Lung (tissue), 12 donors: Measurements from ENCODE around the gene SESTD1. TPM values are rescaled to one million over a fixed set of nuclear protein-coding genes. Genes with fewer than 3 reads are reported as not detected.

Source experiments
- ATAC-seq: fragments of 200-7000 bp; cut with Tn5 transposase; one replicate; pipeline ENCODE4 v1.9.1; 2020; ENCODE audit warnings: moderate number of reproducible peaks; ENCODE audit not compliant: insufficient read depth, low FRiP score
- DNase-seq, 3 donors: peaks; one replicate each; pipeline ENCODE4 v3.0.0-alpha.2; 2013 to 2017
- H3K27ac ChIP-seq, 2 donors: one replicate each; pipeline ENCODE4 v1.5.1; 2013; ENCODE audit warnings: mild to moderate bottlenecking in 2 of 2, moderate library complexity in 2 of 2, control low read depth in 1 of 2, inconsistent platforms in 1 of 2, low read depth in 1 of 2, low read length in 1 of 2
- H3K27me3 ChIP-seq, 3 donors: one replicate each; pipeline ENCODE4 v1.5.1; 2013; ENCODE audit warnings: low read length in 2 of 3; ENCODE audit not compliant: control insufficient read depth in 3 of 3, insufficient read depth in 3 of 3
- H3K36me3 ChIP-seq, 4 donors: one replicate each; pipeline ENCODE4 v1.5.1; 2013; ENCODE audit warnings: low read length in 4 of 4, mild to moderate bottlenecking in 1 of 4, moderate library complexity in 1 of 4; ENCODE audit not compliant: control insufficient read depth in 4 of 4, insufficient read depth in 4 of 4
- H3K4me1 ChIP-seq, 5 donors: one replicate each; pipeline ENCODE4 v1.5.1; 2013; ENCODE audit warnings: low read length in 5 of 5, mild to moderate bottlenecking in 2 of 5, moderate library complexity in 1 of 5; ENCODE audit not compliant: control insufficient read depth in 5 of 5, insufficient read depth in 5 of 5
- H3K4me3 ChIP-seq: one replicate; pipeline ENCODE4 v1.5.1; 2013; ENCODE audit warnings: mild to moderate bottlenecking, control low read depth, moderate library complexity
- H3K9ac ChIP-seq, 2 donors: one replicate each; pipeline ENCODE4 v1.5.1; 2013; ENCODE audit warnings: low read length in 2 of 2, control low read depth in 1 of 2; ENCODE audit not compliant: insufficient read depth in 1 of 2
- H3K9me3 ChIP-seq, 4 donors: one replicate each; pipeline ENCODE4 v1.5.1; 2013; ENCODE audit warnings: low read length in 3 of 4, mild to moderate bottlenecking in 1 of 4, moderate library complexity in 1 of 4; ENCODE audit not compliant: control insufficient read depth in 4 of 4, insufficient read depth in 3 of 4
- CTCF ChIP-seq: IDR thresholded peaks from 2 replicates; pipeline ENCODE4 v1.5.1; 2012; ENCODE audit warnings: mild to moderate bottlenecking; ENCODE audit errors: control extremely low read depth, extremely low read depth
- WGBS, 2 donors: extraction: QIAGEN DNeasy Blood & Tissue Kit; methylation state at CpG; one replicate each; pipeline ENCODE4 v1.1.7; 2013; 5-methylcytosine and 5-hydroxymethylcytosine counted together
- polyA plus RNA-seq, 2 donors: library from polyadenylated mRNA; stranded (reverse); fragments of 200-250 nt; gene quantifications; one replicate each; pipeline ENCODE4 v1.2.1, GENCODE V29; 2013
- total RNA-seq, 2 donors: library from RNA; depleted of rRNA in 1 of 2; stranded (reverse); fragments of >200 nt in 1 of 2; gene quantifications; one replicate each; pipeline ENCODE4 v1.2.1, GENCODE V29; 2014 to 2021
- donor health status: control.
- donor health status: control.
- donor health status: Bipolar disorder and iron deficiency.
- donor health status: healthy.
- donor health status: DM: yes; HTN: yes; CAD: no.

Gene SESTD1
- total and polyA plus RNA-seq, 4 donors = 11.2 to 96.4 (median 49.3) TPM

- no peak for ATAC-seq
- Histone ChIP-seq H3K9me3 (no peaks in the 10 kb centered on the region), H3K27ac (no peak overlapping the region), H3K4me1 (peaks cover 0 to 17% (median 4%) of the 10 kb centered on the region in 5 donors), H3K36me3 (peaks cover 0 to 3% (median 0%) of the 10 kb centered on the region in 4 donors), H3K9ac (no peak overlapping the region), H3K4me3 (no peak overlapping the region), H3K27me3 (no peaks in the 10 kb centered on the region)
- no peak for DNase-seq
- TF ChIP-seq CTCF = no peak
These were observed 37.7 kb downstream of the SESTD1 start for GRCh38 chr2:179226961-179227259.

- Histone ChIP-seq H3K36me3 (peaks cover 0 to 3% (median 0%) of the 10 kb centered on the region in 4 donors), H3K27ac (no peak overlapping the region), H3K9me3 (no peaks in the 10 kb centered on the region), H3K4me1 (peaks cover 0 to 17% (median 4%) of the 10 kb centered on the region in 5 donors), H3K9ac (no peak overlapping the region), H3K27me3 (no peaks in the 10 kb centered on the region), H3K4me3 (no peak overlapping the region)
- no peak for TF ChIP-seq CTCF
- WGBS, 2 donors = 86 to 88% methylated on average over 6 of the region's 6 CpGs
- DNase-seq (no peak), ATAC-seq (no peak)
These were observed 38.2 kb downstream of the SESTD1 start for GRCh38 chr2:179226203-179226960.

- peaks cover 0 to 17% (median 4%) of the 10 kb centered on the region in 5 donors for H3K4me1 ChIP-seq
- H3K27ac ChIP-seq = no peak overlapping the region
- WGBS, 2 donors = 62 to 80% methylated on average over 2 of the region's 2 CpGs
- no peak for ATAC-seq
- no peak for TF ChIP-seq CTCF
- no peaks in the 10 kb centered on the region for H3K27me3 ChIP-seq
- H3K9me3 ChIP-seq = no peaks in the 10 kb centered on the region
- H3K9ac ChIP-seq = no peak overlapping the region
- H3K4me3 ChIP-seq = no peak overlapping the region
- no peak for DNase-seq
- H3K36me3 ChIP-seq = peaks cover 0 to 3% (median 0%) of the 10 kb centered on the region in 4 donors
These were observed 40.3 kb downstream of the SESTD1 start for GRCh38 chr2:179224361-179224760.

- no peak overlapping the region for H3K4me3 ChIP-seq
- no peaks in the 10 kb centered on the region for H3K36me3 ChIP-seq
- peaks cover 0 to 17% (median 4%) of the 10 kb centered on the region in 5 donors for H3K4me1 ChIP-seq
- no peaks in the 10 kb centered on the region for H3K27me3 ChIP-seq
- no peaks in the 10 kb centered on the region for H3K9me3 ChIP-seq
- H3K27ac ChIP-seq = no peak overlapping the region
- no peak for TF ChIP-seq CTCF
- no peak overlapping the region for H3K9ac ChIP-seq
- ATAC-seq (no peak), DNase-seq (no peak)
- 90 to 92% methylated on average over 2 of the region's 2 CpGs for WGBS, 2 donors
These were observed 42.6 kb downstream of the SESTD1 start for GRCh38 chr2:179222076-179222475.
